DMS79 (cell line): Measurements from ENCODE around the gene PGGHG.
"Not testable (repeated sequence)": the region's sequence is repeated elsewhere in the genome, so short reads cannot be mapped to it uniquely, and the experiment has no call there.

Experiments
- DNase-seq: peaks from one replicate; lab custom pipeline; 2025; lab: John Stamatoyannopoulos, UW

Gene PGGHG

DNA sequence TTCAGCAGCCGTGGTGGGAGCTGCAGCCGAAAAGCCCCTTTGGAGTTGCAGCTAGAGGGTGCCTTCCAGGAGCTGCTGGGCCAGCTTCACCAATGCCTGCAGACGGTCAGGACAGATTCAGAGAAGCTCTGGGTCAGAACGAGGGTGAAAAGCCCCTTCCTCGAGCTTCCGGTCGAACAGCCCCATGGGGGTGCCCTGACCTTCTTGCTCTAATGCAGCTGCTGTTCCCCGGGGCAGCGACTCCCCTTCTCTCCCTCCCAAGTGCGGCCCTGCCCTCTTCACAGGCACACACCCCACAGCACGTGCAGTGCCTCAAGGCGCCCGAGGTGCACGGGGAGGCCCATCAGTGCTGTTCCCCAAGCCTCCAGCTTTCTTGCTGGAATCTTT, 41.4 kb downstream of the PGGHG start:
- no peak for DNase-seq

DNA sequence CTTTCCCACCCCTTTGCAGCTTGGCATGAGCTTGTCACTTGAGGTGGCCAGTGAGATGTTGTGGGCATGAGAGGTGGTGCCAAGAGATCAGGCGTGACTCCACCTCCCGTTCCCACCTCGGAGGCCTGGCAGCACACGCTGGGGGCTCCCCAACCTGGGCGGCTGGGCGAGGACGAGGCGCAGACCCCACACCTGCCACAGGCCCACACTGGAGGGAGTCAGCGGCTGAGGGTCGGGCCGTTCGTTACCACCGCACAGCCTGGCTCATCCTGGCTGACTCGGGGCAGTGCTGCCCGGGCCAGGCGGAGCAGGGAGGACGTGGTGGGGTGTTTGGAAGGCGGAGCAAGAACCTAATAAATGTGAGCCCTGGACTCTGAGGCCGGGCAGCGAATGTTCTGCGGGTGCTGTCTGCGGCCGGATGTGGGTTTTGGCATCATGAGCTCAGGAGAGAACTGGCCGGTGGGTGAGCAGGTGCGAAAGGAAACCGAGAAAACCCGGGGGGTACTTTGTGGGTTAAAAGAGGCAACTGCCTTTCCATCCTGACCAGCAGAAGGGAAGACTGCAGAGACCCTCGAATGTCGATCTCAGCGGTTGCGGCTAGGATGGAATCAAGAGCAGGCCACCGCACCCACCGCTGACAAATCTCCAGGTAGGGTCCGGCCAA, 41.9 kb downstream of the PGGHG start:
- no peak for DNase-seq

DNA sequence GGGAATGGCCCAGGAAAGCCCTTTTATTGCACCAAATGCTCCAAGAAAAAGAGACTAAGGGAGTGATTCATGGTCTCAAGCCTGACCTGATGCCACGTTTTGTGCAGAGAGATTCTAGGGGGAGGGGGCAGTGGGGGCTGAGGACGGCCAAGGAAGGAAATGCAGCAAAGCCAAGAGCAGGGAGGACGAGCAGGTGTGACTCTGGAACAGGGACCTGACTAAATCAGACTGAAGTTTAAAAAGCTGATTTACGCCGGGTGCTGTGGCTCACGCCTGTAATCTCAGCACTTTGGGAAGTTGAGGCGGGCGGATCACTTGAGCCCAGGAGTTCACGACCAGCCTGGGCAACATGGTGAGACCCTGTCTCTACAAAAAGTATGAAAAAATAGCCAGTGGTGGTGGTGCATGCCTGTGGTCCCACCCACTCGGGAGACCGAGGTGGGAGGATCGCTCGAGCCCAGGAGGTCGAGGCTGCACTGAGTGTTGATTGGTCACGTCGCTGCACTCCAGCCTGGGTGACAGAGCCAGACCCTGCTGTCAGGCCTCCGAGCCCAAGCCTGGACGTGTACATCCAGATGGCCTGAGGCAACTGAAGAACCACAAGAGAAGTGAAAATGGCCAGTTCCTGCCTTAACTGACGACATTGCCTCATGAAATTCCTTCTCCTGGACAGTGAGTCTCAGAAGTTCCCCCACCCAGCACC, 42.6 kb downstream of the PGGHG start:
- DNase-seq, result no peak

DNA sequence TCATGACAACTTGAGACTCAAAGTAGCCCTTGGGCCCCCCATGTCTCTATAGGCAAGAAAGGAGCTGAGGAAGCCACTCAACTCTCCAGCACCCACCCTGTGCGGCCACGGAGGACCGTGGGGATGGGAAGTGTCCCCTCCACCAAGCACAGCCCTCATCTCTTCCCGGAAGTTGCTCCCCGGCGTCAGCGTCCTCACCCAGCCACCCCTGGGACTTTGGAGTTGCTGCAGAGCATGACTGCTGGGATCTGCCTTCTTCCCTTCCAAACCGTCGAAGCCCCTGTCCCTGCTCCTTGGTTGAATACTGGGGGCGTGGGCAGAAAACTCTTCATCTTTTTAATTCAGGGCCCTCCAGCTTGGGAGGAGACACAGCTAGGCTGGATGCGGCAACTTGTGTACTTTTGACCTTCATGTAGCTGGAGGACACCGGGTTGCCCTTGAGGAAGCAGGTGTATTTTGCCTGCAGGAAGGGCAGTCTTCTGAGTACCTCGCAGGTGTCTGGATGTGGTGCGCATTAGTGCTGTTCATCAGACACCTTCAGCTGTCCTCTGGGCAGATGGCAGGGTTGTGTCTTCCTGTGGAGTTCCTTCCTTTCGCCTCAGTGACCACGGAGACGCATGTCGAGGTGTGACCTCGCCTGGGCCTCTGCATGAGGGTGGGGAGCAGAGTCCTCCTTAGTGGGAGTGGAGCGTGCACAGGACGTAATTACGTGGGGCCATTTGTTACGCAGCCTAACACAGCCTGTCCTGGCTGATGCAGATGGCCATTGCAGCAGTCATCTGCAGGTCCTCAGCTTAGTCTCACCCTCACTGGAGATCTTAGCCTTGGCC, 43.9 kb downstream of the PGGHG start:
- no peak for DNase-seq

DNA sequence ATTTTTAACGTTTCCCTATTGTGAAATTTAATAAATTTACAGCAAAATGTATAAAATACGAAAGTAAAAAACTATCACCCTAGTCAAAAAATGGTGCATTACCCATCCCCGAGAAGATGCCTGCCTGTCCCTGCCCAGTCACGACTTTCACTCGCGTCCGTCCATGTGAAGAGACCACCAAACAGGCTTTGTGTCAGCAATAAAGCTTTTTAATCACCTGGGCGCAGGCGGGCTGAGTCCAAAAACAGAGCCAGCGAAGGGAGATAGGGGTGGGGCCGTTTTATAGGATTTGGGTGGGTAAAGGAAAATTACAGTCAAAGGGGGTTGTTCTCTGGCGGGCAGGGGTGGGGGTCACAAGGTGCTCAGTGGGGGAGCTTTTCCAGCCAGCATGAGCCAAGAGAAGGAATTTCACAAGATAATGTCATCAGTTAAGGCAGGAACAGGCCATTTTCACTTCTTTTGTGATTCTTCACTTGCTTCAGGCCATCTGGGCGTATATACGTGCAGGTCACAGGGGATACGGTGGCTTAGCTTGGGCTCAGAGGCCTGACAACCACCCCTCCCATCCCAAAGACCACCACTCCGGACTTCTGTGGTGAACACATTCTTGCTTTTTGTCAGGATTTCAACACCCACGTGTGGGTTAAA, 44.8 kb downstream of the PGGHG start:
- not testable (repeated sequence) for DNase-seq

DNA sequence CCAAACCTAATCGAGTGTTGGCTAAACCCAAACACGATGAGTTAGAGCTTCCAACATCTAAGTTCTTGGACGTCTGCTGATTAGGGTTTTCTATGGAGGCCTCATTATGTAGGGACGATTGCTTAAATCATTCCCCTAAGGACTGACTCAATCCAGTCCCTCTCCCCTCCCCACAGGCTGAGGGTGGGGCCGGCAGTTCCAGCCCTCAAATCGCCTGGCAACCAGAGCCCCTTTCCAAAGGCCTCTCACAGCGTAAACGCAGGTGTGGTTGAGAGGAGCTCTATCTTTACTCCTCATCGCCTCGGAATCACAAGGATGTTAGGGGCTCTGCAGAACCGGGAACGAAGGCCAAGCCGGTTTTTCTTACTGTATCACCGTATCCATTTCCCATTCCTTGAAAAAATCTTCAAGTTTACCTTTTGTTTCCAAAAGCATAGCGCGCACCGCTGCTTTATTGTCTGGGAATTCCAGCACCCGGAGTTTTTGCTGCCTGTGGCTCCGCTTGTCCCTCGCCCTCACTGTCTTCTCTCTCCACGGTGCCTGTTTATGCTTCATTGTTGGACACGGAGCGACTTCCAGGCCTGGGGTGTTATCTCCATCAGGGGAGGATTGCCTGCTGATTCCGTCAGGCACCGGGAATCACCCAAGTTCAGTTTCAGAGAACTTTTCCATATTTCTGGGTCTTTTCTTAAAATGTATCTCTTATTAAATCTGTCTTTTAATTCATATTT, 45.5 kb downstream of the PGGHG start:
- DNase-seq, result no peak

DNA sequence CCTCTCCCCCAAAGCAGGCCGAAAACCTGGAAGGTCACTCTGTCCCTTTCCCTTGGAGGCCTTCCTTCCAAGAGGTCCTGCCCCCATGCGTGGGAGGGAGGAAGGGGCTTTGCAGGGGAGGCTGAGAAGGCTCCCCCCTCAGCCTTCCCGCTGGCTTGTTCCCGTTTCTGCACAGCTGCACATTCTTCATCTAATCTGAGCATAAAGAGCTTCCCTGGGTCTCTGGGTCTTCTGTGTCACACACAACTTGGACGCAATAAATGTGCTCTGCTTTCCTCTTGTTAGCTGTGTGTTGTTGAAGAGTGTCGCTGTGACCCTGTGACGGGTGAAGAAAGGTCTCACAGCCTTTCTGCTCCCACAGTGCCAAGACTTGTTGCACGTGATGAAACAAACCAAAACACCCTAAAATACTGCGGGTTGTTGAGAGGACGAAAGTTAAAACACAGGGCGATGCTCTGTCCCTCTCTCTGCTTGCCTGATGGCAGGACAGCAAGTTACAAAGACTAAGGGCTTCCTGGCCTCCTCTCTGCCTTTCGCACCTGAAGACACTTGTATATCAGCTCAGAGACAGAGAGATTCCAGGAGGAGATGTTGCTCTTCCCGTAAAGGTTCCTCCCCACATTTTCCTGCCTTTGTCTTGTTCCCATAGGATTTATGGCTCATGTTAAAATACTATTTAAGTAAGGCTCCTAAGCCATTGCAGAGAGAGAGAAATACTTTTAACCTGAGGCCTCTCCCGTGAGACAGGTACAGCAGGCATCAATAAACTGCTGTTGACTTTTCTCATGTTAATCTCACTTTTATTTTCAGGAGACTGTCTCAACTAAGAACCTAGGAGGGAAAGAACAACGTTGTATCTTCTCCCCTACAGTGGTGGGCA, 47.1 kb downstream of the PGGHG start:
- no peak for DNase-seq

DNA sequence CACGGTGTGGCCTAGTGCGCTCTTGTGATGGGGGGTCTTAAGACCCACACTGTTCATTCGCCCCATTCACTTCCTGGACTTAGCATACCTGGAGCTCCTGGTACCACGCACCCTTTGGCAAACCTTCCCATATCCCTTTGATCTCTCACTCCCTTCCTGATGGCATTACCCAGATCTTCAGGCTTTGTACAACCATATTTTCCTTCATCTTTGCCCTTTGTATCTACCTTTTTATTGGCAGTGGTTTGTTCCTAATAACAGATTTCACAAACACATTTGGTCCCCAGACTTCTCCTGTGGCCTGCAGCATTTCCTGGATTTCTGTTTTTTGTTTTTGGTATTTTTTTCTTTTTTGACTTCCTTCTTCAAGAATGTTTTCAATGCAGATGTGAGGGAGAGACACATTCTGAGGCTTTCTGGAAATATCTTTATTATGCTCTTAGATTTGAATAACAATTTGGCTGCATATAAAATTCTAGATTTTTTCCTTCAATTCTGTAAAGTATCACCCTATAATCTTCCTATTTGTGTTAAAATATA, 47.8 kb downstream of the PGGHG start:
- no peak for DNase-seq

DNA sequence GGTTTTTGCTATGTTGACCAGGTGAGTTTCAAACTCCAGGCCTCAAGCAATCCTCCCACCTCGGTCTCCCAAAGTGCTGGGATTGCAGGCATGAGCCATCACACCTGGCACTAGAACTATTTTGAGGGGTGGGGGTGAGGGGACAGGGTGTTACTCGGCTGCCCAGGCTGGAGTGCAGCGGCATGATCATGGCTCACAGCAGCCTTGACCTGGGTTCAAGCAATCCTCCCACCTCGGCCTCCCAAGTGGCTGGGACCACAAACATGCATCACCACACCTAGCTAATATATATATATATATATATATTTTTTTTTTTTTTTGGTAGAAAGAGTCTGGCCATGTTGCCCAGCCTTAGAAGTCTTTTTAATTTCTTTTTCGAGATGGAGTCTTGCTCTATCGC, 48.8 kb downstream of the PGGHG start:
- no peak for DNase-seq

DNA sequence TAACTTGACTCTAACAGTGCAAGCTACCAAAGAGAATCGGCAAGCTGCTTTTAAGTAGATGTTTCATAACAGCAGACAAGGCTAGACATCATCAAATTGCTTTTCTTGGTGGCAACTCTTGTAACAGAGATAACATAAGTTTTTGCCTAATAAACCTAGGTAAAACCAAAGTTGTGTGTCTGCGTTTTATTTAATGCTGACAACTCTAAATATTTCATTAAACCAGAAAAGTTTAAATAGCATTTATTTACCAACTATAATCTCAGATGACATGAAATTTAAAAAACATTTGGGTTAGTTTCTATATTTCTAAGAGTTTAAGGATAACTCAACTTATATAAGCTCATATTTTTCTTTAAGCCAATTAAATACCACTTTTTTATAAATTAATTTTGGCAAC, 51.0 kb downstream of the PGGHG start:
- DNase-seq, result no peak

DNA sequence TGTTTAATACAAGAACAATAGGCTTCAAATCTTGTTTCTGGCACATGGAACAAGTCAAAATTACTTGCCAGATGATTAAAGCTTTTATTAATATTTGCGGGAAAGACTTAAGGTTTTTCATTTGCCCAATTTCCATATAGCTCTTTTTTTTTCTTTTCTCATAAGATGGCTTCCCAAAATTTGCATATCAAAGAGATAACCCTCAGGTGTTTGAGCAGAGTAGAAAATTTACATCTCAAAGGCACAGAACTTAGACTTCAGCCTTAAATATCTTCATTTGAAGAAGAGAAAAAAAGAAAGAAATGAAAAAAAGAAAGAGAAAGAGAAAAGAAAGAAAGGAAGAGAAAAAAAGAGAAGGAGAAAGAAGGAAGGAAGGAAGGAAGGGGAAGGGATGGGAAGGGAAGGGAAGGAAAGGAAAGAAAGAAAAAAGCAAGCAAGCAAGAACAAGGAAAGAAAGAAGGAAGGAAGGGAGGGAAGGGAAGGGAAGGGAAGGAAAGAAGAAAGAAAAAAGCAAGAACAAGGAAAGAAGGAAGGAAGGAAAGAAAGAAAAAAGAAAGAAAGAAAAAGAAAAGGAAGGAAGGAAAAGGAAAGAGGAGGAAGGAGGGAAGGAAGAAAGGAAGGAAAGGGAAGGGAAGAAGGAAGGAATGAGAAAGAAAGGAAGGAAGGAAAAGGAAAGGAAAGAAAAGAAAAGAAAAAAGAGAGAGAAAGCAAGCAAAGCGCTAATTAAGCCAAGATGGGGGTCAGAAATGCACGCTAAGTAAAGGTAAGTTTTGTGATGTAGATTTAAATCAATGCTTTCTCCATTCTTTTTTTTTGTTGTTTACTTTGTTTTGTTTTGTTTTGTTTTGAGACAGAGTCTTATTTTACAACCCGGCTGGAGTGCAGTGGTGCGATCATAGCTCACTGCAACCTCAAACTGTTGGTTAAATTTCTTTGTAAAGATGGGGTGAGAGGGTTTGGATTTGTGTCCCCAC, 51.9 kb downstream of the PGGHG start:
- DNase-seq, result no peak

DNA sequence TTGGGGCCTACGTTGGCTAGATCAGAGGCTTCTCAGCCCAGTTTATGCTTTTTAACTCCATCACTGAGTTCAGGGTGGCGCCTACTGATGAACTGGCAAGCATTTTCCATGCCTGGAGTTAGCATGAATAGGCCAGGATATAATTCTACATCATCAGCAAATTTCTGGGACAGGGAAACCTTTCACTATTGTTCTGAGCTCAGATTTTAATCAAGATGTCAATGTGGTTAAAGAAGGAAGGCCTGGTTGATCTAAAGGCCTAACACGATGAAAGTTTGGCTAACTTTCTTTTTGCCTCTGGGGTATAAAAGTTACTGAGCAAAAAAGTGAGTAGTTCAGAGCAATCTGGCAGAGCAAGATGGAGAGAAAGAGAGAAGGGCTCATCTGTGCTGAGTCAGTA, 53.4 kb downstream of the PGGHG start:
- no peak for DNase-seq

DNA sequence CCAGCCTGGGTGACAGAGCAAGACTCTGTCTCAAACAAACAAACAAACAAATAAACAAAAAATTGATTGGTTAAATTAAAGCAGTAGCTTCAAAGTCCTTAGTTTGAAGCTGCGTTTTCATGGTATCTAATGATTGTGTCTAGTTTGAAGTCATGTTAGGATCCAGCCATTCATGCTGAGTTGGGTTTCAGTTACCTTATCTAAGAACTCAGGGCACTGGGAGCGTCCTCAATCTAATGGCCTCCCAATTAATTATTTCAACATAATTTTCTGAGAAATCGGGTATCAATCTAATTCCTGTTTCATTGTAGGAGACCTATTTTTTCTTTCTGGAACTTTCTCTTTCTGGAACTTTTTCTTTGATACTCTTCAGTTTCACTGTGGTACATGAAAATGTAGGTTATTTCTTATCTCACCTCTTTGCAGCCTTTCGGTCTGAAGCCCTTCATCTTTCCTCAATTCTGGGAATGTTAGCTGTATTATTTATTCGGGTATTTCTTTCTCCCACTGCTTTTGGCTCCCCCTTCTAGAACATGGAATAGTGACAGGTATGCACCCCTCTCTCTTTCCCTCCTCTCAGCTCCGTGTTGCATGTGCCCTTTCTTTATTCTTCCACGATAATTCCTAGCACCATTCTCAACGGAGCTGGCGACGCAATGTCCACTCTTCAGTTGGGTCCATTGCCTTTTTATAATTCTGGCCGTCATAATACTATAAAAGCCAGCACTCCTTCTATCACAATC, 56.1 kb downstream of the PGGHG start:
- DNase-seq, result no peak
